HFF-Myc (cell line): ENCODE data around the gene QKI.

ENCODE experiments used
- DNase-seq: peaks from one replicate; pipeline ENCODE4 v3.0.0-alpha.2; 2011; ENCODE audit warnings: low read depth; ENCODE audit errors: extremely low read depth
- H3K4me3 ChIP-seq: replicated peaks from 2 replicates; pipeline ENCODE4 v1.5.1; 2011; ENCODE audit warnings: low read depth, mild to moderate bottlenecking, control low read depth, low read length
- TF ChIP-seq, protein P1 (sequence below): IDR thresholded peaks from 2 replicates; pipeline ENCODE4 v1.5.1; 2012; ENCODE audit warnings: mild to moderate bottlenecking, low read depth, low read length, control low read depth; ENCODE audit errors: missing control alignments

Gene QKI

DNA sequence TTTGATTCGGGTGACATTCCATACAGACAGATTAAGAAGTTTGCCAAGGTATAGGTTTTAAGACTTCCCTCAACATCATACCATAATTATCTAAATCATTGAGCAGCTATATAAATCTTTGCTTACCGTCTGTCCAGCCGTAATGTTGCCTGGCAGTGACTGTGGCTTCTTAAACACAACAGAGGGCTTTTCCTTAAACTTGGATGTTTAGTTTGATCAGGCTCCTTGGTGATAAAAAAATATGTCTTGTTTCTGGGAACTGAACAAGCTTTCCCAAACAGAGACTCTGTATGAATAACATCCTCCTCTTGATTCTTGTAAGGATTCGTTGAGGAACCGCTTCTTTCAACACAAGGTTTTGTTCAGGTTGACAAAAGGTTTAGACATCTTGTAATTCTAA, 130.9 kb downstream of the QKI start:
- no peak for DNase-seq
- no peak overlapping the region for H3K4me3 ChIP-seq
- TF ChIP-seq, protein P1, sequence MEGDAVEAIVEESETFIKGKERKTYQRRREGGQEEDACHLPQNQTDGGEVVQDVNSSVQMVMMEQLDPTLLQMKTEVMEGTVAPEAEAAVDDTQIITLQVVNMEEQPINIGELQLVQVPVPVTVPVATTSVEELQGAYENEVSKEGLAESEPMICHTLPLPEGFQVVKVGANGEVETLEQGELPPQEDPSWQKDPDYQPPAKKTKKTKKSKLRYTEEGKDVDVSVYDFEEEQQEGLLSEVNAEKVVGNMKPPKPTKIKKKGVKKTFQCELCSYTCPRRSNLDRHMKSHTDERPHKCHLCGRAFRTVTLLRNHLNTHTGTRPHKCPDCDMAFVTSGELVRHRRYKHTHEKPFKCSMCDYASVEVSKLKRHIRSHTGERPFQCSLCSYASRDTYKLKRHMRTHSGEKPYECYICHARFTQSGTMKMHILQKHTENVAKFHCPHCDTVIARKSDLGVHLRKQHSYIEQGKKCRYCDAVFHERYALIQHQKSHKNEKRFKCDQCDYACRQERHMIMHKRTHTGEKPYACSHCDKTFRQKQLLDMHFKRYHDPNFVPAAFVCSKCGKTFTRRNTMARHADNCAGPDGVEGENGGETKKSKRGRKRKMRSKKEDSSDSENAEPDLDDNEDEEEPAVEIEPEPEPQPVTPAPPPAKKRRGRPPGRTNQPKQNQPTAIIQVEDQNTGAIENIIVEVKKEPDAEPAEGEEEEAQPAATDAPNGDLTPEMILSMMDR = no peak

DNA sequence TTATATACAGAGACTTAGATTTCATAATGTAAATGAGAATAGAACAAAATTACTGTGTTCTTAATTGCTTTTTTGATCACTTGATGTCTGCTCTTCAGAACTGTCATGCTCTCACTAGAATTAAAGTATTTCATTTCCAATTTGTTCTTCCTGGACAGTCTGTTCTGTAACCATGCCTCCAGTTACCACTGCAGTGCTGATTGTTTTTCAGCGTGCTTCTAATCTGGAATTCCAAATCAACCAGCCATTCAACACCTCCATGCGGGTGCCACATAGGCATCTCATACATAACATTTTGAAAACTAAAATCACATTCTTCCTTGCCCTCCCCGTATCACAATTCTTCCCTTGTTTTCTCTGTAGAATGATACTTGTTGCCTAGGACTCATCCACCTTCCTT, 132.8 kb downstream of the QKI start:
- H3K4me3 ChIP-seq = no peak overlapping the region
- TF ChIP-seq, protein P1 = no peak
- DNase-seq = no peak

DNA sequence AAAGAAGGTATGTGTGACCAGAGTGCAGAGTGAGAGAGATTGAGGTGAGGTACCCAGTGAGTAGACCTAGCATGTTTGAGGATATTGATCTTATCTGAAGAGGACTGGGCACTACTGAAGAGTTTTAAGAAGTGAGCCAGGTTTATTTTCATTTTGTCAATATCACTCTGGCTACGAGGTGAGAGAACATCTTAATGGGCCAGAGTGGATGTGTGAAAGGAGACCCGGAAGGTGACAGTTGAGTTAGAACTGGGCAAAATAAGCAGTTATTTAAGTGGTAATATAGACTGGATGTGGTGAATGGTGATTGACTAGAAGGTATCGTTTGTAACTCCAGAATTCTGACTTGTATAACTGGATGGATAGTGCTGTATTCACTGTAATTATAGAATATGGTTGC, 134.1 kb downstream of the QKI start:
- TF ChIP-seq, protein P1 = no peak
- H3K4me3 ChIP-seq = no peak overlapping the region
- DNase-seq = no peak

- no peak overlapping the region for H3K4me3 ChIP-seq
- DNase-seq = no peak
- TF ChIP-seq, protein P1 = no peak
These were observed 139.5 kb downstream of the QKI start for GRCh38 chr6:163554032-163554431.

- DNase-seq = peak; percentile 15
- TF ChIP-seq, protein P1 = peak; percentile 70
- H3K4me3 ChIP-seq = no peak overlapping the region
These were observed 140.1 kb downstream of the QKI start for GRCh38 chr6:163554663-163555062.

- no peak for DNase-seq
- no peak overlapping the region for H3K4me3 ChIP-seq
- TF ChIP-seq, protein P1 = no peak
These were observed 145.1 kb downstream of the QKI start for GRCh38 chr6:163559661-163560060.

GRCh38 chr6:163563318-163563717, 148.8 kb downstream of the QKI start:
- no peak overlapping the region for H3K4me3 ChIP-seq
- no peak for DNase-seq
- TF ChIP-seq, protein P1 = no peak
